ENCODE results near the gene IRS1.

- TF ChIP-seq CTCF (conservative IDR thresholded peaks at IDR 0.05) (no peak), ZFX (IDR thresholded peaks at IDR 0.05) (no peak)
Measured at GRCh38 chr2:226690461-226691024, 109.1 kb downstream of the IRS1 start.

All from C4-2B (cell line).